DMS114 treated with DMSO at 0.1 percent for 48 hours (cell line): ENCODE data around the gene EFR3B.

Experiments
- DNase-seq: peaks from one replicate; lab custom pipeline; 2025; ENCODE audit not compliant: unreplicated experiment; lab: John Stamatoyannopoulos, UW

Gene EFR3B

GRCh38 chr2:25068217-25068616 lies 26.3 kb downstream of the EFR3B start:
- no peak for DNase-seq

- DNase-seq, result no peak
Measured at GRCh38 chr2:25071966-25072365, 30.1 kb downstream of the EFR3B start.

GRCh38 chr2:25072606-25073005 lies 30.7 kb downstream of the EFR3B start:
- no peak for DNase-seq

- no peak for DNase-seq
Measured at GRCh38 chr2:25073025-25073424, 31.1 kb downstream of the EFR3B start.

- no peak for DNase-seq
Measured at GRCh38 chr2:25073914-25074313, 32.0 kb downstream of the EFR3B start.

- no peak for DNase-seq
Measured at GRCh38 chr2:25074826-25075225, 33.0 kb downstream of the EFR3B start.

GRCh38 chr2:25076749-25077148 lies 34.9 kb downstream of the EFR3B start:
- DNase-seq, result no peak

GRCh38 chr2:25077789-25078169 lies 35.9 kb downstream of the EFR3B start:
- DNase-seq, result no peak

- no peak for DNase-seq
Measured at GRCh38 chr2:25078170-25079049, 36.5 kb downstream of the EFR3B start.

- DNase-seq, result no peak
Measured at GRCh38 chr2:25079050-25079635, 37.3 kb downstream of the EFR3B start.

- no peak for DNase-seq
Measured at GRCh38 chr2:25081237-25081790, 39.4 kb downstream of the EFR3B start.

GRCh38 chr2:25082002-25082622 lies 40.2 kb downstream of the EFR3B start:
- DNase-seq, result no peak

- DNase-seq, result no peak
Measured at GRCh38 chr2:25085761-25086560, 44.1 kb downstream of the EFR3B start.

GRCh38 chr2:25088817-25089516 lies 47.1 kb downstream of the EFR3B start:
- no peak for DNase-seq

GRCh38 chr2:25089605-25090315 lies 47.9 kb downstream of the EFR3B start:
- no peak for DNase-seq

- no peak for DNase-seq
Measured at GRCh38 chr2:25090801-25091200, 48.9 kb downstream of the EFR3B start.

GRCh38 chr2:25091265-25091664 lies 49.4 kb downstream of the EFR3B start:
- no peak for DNase-seq

GRCh38 chr2:25098056-25098455 lies 56.2 kb downstream of the EFR3B start:
- no peak for DNase-seq

GRCh38 chr2:25098670-25099486 lies 57.0 kb downstream of the EFR3B start:
- DNase-seq, result no peak
